HG03432 (cell line): Measurements from ENCODE around the gene FUT6.
"Not testable (repeated sequence)": the region's sequence is repeated elsewhere in the genome, so short reads cannot be mapped to it uniquely, and the experiment has no call there.

ENCODE experiments used
- ATAC-seq: cut with Tn5 transposase; IDR thresholded peaks from one replicate; pipeline ENCODE4 v1.9.1; 2021; ENCODE audit warnings: mild to moderate bottlenecking, moderate library complexity; ENCODE audit not compliant: unreplicated experiment

The FUT6 gene

GRCh38 chr19:5788422-5788821 lies 51.1 kb downstream of the FUT6 start:
- ATAC-seq = no peak

GRCh38 chr19:5787409-5788182 lies 51.9 kb downstream of the FUT6 start:
- ATAC-seq = no peak

GRCh38 chr19:5786593-5787408 lies 52.7 kb downstream of the FUT6 start:
- no peak for ATAC-seq

DNA sequence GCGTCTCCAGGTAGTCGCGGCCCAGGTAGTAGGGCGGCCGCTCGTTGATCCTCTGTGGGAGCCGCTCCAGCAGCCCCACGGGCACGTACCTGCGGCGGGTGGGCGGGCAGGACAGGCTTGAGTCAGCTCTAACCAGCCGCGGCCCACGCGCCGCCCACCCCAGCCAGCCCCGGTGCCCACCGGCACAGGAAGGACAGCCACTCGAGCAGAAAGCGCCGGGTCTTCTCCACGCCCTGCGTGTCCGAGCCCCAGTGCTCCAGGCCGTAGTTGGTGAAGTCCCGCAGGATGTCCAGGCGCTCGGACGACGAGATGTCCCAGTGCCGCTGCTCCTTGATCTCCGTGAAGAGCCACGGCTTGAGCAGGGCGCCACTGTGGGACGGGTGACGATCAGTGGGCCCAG lies 54.1 kb downstream of the FUT6 start:
- no peak for ATAC-seq

DNA sequence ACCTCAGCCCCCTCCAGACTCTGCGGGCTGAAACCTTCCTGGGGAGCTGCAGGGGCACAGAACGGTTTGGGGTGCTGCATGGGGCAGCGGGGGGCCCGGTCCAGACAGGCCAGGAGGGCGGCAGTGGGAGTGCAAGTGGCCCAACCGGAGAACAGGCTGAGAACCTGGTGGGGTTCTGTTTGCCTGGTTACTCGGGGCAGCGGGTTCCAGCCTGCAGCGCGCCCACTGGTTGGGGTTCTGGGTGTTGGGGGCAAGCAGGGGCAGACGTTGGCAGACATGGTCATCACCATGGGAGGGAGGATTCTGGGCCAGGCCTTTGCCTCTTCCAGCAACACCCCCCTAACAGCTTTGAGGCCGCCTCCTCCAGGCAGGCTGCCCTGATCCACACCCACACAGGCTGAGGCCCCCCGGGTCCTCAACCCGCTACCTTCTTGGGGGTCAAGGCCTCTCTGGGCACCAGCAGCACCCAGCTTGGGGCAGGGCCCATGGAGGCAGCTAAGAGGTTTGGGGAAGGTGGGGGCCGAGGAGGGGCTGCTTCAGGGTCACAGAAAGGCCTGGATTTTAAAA lies 54.8 kb downstream of the FUT6 start, which contains the start of gene PRR22:
TSS of gene PRR22 (minus strand) at position 166 of the 567 bp plus-strand sequence. CDS start at position 80, 86 bp downstream.
- no peak for ATAC-seq

DNA sequence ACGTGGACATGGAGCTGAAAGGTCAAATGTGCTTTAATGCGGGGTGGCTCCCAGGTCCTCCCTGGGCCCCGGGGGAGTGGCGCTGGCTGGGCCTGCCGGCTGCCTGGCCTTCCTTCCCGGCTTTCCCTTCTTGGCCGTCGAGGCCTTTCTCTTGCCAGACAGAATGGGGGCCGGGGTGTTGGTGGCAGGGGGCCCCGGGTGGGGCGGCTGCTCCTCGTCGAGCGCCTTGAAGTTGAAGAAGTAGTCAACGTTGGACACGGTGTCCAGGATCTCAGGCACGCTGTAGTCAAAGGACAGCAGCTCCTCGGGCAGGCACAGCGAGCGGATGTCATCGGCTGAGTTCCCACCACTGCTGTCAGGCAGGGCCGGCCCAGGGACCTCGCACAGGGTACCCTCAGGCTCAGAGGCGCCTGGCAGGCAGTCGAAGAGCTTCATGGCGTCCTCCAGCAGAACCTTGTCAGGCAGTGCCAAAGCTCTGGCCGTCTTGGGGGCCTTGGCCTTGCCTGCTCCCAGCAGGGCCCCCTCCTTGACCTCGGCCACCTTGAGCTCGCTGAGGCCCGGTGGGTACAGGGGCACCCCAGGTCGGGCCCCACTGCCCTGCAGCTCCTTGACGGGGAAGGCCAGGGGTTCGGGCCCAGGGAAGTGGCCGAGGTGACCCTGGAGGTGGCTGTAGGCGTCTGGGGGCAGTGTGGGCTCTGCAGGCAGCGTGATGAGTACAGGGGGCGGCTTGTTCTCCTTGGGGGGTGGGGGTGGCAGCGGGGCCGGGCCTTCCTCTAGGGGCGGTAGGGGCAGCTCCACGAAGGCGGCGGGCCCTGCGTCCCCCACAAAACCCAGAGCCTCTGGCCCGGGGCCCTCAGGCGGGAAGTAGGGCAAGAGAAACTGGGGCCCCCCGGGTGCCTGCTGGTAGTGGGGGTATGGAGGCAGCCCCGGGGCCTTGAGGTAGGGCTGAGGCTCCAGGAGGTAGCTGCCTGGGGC lies 56.3 kb downstream of the FUT6 start:
- ATAC-seq = no peak

DNA sequence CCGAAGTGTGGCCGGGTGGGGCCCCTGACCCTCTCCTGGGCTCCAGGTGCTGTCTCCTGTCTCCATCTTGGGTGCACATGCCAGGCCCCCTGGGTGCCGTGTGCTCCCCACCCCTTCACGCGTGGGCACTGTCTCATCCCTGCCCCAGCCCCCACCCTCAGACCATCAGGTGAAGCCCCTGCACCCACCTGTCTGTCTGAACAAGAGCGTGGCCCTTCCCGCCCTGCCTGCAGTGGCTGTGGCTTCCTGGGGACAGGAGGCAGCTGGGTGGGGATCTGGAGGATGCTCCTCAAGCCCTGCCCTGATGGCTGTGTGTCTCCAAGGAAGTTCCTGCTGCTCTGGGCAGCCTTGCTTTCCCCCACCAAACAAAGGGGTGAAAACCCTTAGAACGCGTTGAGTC lies 57.2 kb downstream of the FUT6 start:
- no peak for ATAC-seq

DNA sequence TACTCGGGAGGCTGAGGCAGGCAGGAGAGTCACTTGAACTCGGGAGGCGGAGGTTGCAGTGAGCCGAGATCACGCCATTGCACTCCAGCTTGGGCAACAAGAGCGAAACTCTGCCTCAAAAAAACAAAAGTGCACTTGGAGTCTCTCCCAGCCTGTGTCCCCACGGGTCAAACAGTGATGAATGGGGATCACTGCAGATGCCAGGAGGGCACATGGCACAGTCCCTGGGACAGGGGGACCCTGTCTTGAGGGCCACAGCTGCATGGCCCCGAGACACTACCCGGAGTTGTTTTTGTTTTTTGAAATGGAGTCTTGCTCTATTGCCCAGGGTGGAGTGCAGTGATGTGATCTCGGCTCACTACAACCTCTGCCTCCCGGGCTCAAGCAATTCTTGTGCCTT lies 58.6 kb downstream of the FUT6 start:
- not testable (repeated sequence) for ATAC-seq
